ENCODE data around the gene CALHM1.
A peak's percentile ranks its signal among the peaks of the same experiment; 100 is the strongest.

Gene CALHM1

GRCh38 chr10:103440416-103440815 lies 18.3 kb downstream of the CALHM1 start:
- no peaks in the 10 kb centered on the region for H3K27me3 ChIP-seq (ENCODE audit: control insufficient read depth in 1 of 2, insufficient read depth in 1 of 2, low read length in 2 of 2)
- H3K9ac ChIP-seq (ENCODE audit: low read length): peak overlapping the region; percentile 30
- 98% methylated on average over 14 of the region's 14 CpGs for WGBS
- no peak overlapping the region for H2AFZ ChIP-seq (ENCODE audit: low read depth, low read length)
- H3K9me3 ChIP-seq (ENCODE audit: control insufficient read depth, low read length): no peaks in the 10 kb centered on the region
- no peak overlapping the region for H2AK5ac ChIP-seq (ENCODE audit: low read length, severe bottlenecking)
- DNase-seq: no peak
- H3K4ac ChIP-seq (ENCODE audit: low read depth in 1 of 2, low read length in 2 of 2): no peak overlapping the region
- no peak overlapping the region for H3K23ac ChIP-seq (ENCODE audit: low read length in 2 of 2)
- H3K18ac ChIP-seq (ENCODE audit: low read depth in 1 of 2, low read length in 2 of 2): no peak overlapping the region
- H2BK120ac ChIP-seq (ENCODE audit: low read depth, low read length): no peak overlapping the region
- H3K4me2 ChIP-seq (ENCODE audit: low read length, poor library complexity, severe bottlenecking): no peak overlapping the region
- H2BK5ac ChIP-seq (ENCODE audit: low read depth, low read length, poor library complexity, severe bottlenecking): no peak overlapping the region
- no peaks in the 10 kb centered on the region for H3K79me1 ChIP-seq (replicated peaks; ENCODE audit: low read length, poor library complexity, severe bottlenecking)
- no peak overlapping the region for H3K27ac ChIP-seq (ENCODE audit: low read length, poor library complexity, severe bottlenecking)
- H3K4me3 ChIP-seq (ENCODE audit: insufficient read depth in 1 of 2, low read depth in 1 of 2, low read length in 2 of 2): no peak overlapping the region
- H2BK12ac ChIP-seq (ENCODE audit: low read length in 2 of 2): no peak overlapping the region
- no peak overlapping the region for H2BK15ac ChIP-seq (ENCODE audit: low read depth, poor library complexity, severe bottlenecking)
- no peak overlapping the region for H4K91ac ChIP-seq (ENCODE audit: low read length)
- no peak overlapping the region for H3K14ac ChIP-seq (ENCODE audit: low read length in 2 of 2)
- H3K36me3 ChIP-seq (ENCODE audit: control insufficient read depth in 1 of 2, insufficient read depth in 2 of 2, low read depth in 1 of 2, low read length in 2 of 2): peaks cover 82 to 83% of the 10 kb centered on the region in 2 experiments
- H3K4me1 ChIP-seq (ENCODE audit: control insufficient read depth, insufficient read depth, low read depth, low read length): peaks cover 9% of the 10 kb centered on the region
- no peak overlapping the region for H4K8ac ChIP-seq (ENCODE audit: low read length)

- Histone ChIP-seq H3K4me1 (ENCODE audit: control insufficient read depth, insufficient read depth, low read depth, low read length) (peaks cover 9% of the 10 kb centered on the region), H3K18ac (ENCODE audit: low read depth in 1 of 2, low read length in 2 of 2) (no peak overlapping the region), H3K9me3 (ENCODE audit: control insufficient read depth, low read length) (no peaks in the 10 kb centered on the region), H3K4me3 (ENCODE audit: insufficient read depth in 1 of 2, low read depth in 1 of 2, low read length in 2 of 2) (no peak overlapping the region), H3K23ac (ENCODE audit: low read length in 2 of 2) (no peak overlapping the region), H3K14ac (ENCODE audit: low read length in 2 of 2) (no peak overlapping the region), H3K27me3 (ENCODE audit: control insufficient read depth in 1 of 2, insufficient read depth in 1 of 2, low read length in 2 of 2) (no peaks in the 10 kb centered on the region), H3K9ac (ENCODE audit: low read length) (no peak overlapping the region), H4K8ac (ENCODE audit: low read length) (no peak overlapping the region), H2BK120ac (ENCODE audit: low read depth, low read length) (no peak overlapping the region), H3K27ac (ENCODE audit: low read length, poor library complexity, severe bottlenecking) (no peak overlapping the region), H3K79me1 (replicated peaks; ENCODE audit: low read length, poor library complexity, severe bottlenecking) (no peaks in the 10 kb centered on the region), H2BK12ac (ENCODE audit: low read length in 2 of 2) (no peak overlapping the region), H2BK5ac (ENCODE audit: low read depth, low read length, poor library complexity, severe bottlenecking) (no peak overlapping the region), H3K4ac (ENCODE audit: low read depth in 1 of 2, low read length in 2 of 2) (no peak overlapping the region), H3K36me3 (ENCODE audit: control insufficient read depth in 1 of 2, insufficient read depth in 2 of 2, low read depth in 1 of 2, low read length in 2 of 2) (peaks cover 78 to 82% of the 10 kb centered on the region in 2 experiments), H2AK5ac (ENCODE audit: low read length, severe bottlenecking) (no peak overlapping the region), H2BK15ac (ENCODE audit: low read depth, poor library complexity, severe bottlenecking) (no peak overlapping the region), H4K91ac (ENCODE audit: low read length) (no peak overlapping the region), H3K4me2 (ENCODE audit: low read length, poor library complexity, severe bottlenecking) (no peak overlapping the region), H2AFZ (ENCODE audit: low read depth, low read length) (no peak overlapping the region)
- DNase-seq: no peak
- WGBS: 88% methylated on average over 2 of the region's 4 CpGs
Observed at GRCh38 chr10:103439776-103440175, 18.9 kb downstream of the CALHM1 start.

GRCh38 chr10:103433858-103434257 lies 24.8 kb downstream of the CALHM1 start:
- no peak overlapping the region for H2AFZ ChIP-seq (ENCODE audit: low read depth, low read length)
- no peak overlapping the region for H3K14ac ChIP-seq (ENCODE audit: low read length in 2 of 2)
- H3K36me3 ChIP-seq (ENCODE audit: control insufficient read depth in 1 of 2, insufficient read depth in 2 of 2, low read depth in 1 of 2, low read length in 2 of 2): peaks cover 54 to 85% of the 10 kb centered on the region in 2 experiments
- H3K9me3 ChIP-seq (ENCODE audit: control insufficient read depth, low read length): no peaks in the 10 kb centered on the region
- no peaks in the 10 kb centered on the region for H3K27me3 ChIP-seq (ENCODE audit: control insufficient read depth in 1 of 2, insufficient read depth in 1 of 2, low read length in 2 of 2)
- no peak overlapping the region for H3K18ac ChIP-seq (ENCODE audit: low read depth in 1 of 2, low read length in 2 of 2)
- H2BK15ac ChIP-seq (ENCODE audit: low read depth, poor library complexity, severe bottlenecking): no peak overlapping the region
- H3K9ac ChIP-seq (ENCODE audit: low read length): peak overlapping the region; percentile 21
- H3K4me1 ChIP-seq (ENCODE audit: control insufficient read depth, insufficient read depth, low read depth, low read length): no peaks in the 10 kb centered on the region
- WGBS: 100% methylated on average over 1 of the region's 2 CpGs
- no peak overlapping the region for H2AK5ac ChIP-seq (ENCODE audit: low read length, severe bottlenecking)
- no peak overlapping the region for H2BK5ac ChIP-seq (ENCODE audit: low read depth, low read length, poor library complexity, severe bottlenecking)
- H3K27ac ChIP-seq (ENCODE audit: low read length, poor library complexity, severe bottlenecking): no peak overlapping the region
- no peak for DNase-seq
- no peak overlapping the region for H3K23ac ChIP-seq (ENCODE audit: low read length in 2 of 2)
- H4K8ac ChIP-seq (ENCODE audit: low read length): no peak overlapping the region
- H3K4ac ChIP-seq (ENCODE audit: low read depth in 1 of 2, low read length in 2 of 2): no peak overlapping the region
- no peak overlapping the region for H3K4me2 ChIP-seq (ENCODE audit: low read length, poor library complexity, severe bottlenecking)
- no peak overlapping the region for H3K4me3 ChIP-seq (ENCODE audit: insufficient read depth in 1 of 2, low read depth in 1 of 2, low read length in 2 of 2)
- H2BK12ac ChIP-seq (ENCODE audit: low read length in 2 of 2): no peak overlapping the region
- H3K79me1 ChIP-seq (replicated peaks; ENCODE audit: low read length, poor library complexity, severe bottlenecking): peaks cover 17% of the 10 kb centered on the region
- H2BK120ac ChIP-seq (ENCODE audit: low read depth, low read length): no peak overlapping the region
- H4K91ac ChIP-seq (ENCODE audit: low read length): no peak overlapping the region

- WGBS: 93% methylated on average over 8 of the region's 8 CpGs
- Histone ChIP-seq H2AFZ (ENCODE audit: low read depth, low read length) (no peak overlapping the region), H3K4me3 (ENCODE audit: insufficient read depth in 1 of 2, low read depth in 1 of 2, low read length in 2 of 2) (no peak overlapping the region), H3K9me3 (ENCODE audit: control insufficient read depth, low read length) (no peaks in the 10 kb centered on the region), H3K23ac (ENCODE audit: low read length in 2 of 2) (no peak overlapping the region), H3K4me2 (ENCODE audit: low read length, poor library complexity, severe bottlenecking) (no peak overlapping the region), H4K91ac (ENCODE audit: low read length) (no peak overlapping the region), H3K4ac (ENCODE audit: low read depth in 1 of 2, low read length in 2 of 2) (no peak overlapping the region), H4K8ac (ENCODE audit: low read length) (no peak overlapping the region), H3K27ac (ENCODE audit: low read length, poor library complexity, severe bottlenecking) (no peak overlapping the region), H3K9ac (ENCODE audit: low read length) (no peak overlapping the region), H2BK15ac (ENCODE audit: low read depth, poor library complexity, severe bottlenecking) (no peak overlapping the region), H3K36me3 (ENCODE audit: control insufficient read depth in 1 of 2, insufficient read depth in 2 of 2, low read depth in 1 of 2, low read length in 2 of 2) (peaks cover 49 to 89% of the 10 kb centered on the region in 2 experiments), H3K79me1 (replicated peaks; ENCODE audit: low read length, poor library complexity, severe bottlenecking) (peaks cover 22% of the 10 kb centered on the region), H2BK12ac (ENCODE audit: low read length in 2 of 2) (no peak overlapping the region), H3K4me1 (ENCODE audit: control insufficient read depth, insufficient read depth, low read depth, low read length) (no peaks in the 10 kb centered on the region), H3K27me3 (ENCODE audit: control insufficient read depth in 1 of 2, insufficient read depth in 1 of 2, low read length in 2 of 2) (no peaks in the 10 kb centered on the region), H2BK5ac (ENCODE audit: low read depth, low read length, poor library complexity, severe bottlenecking) (no peak overlapping the region), H2AK5ac (ENCODE audit: low read length, severe bottlenecking) (no peak overlapping the region), H3K14ac (ENCODE audit: low read length in 2 of 2) (no peak overlapping the region), H2BK120ac (ENCODE audit: low read depth, low read length) (no peak overlapping the region), H3K18ac (ENCODE audit: low read depth in 1 of 2, low read length in 2 of 2) (no peak overlapping the region)
- DNase-seq: peak; percentile 26
Observed at GRCh38 chr10:103431902-103432301, 26.8 kb downstream of the CALHM1 start.
